ENCODE measurements around the gene TSHZ2.

- TF ChIP-seq CTCF (IDR thresholded peaks at IDR 0.05) (no peak), POLR2AphosphoS5 (IDR thresholded peaks at IDR 0.05) (no peak), POLR2A (IDR thresholded peaks at IDR 0.05) (no peak)
Observed at GRCh38 chr20:53283011-53283410, 310.9 kb downstream of the TSHZ2 start.

All from breast epithelium (tissue), 3 donors.